DMS53 (cell line): Measurements from ENCODE around the gene ARL6IP4.

Experiments
- DNase-seq: peaks from one replicate; lab custom pipeline; 2025; lab: John Stamatoyannopoulos, UW

The ARL6IP4 gene

GRCh38 chr12:122978507-122978955 is 1.9 kb upstream of the ARL6IP4 start:
- no peak for DNase-seq

- DNase-seq: no peak
Observed at GRCh38 chr12:122979001-122979907, 1.2 kb upstream of the ARL6IP4 start.

- DNase-seq: peak; percentile 62
Observed at GRCh38 chr12:122979908-122980182, 636 bp upstream of the ARL6IP4 start.

- peak; percentile 70 for DNase-seq
Observed at GRCh38 chr12:122981036-122981471, 573 bp downstream of the ARL6IP4 start.

- DNase-seq: no peak
Observed at GRCh38 chr12:122981587-122982476, 1.4 kb downstream of the ARL6IP4 start.

- no peak for DNase-seq
Observed at GRCh38 chr12:122982477-122982815, 2.0 kb downstream of the ARL6IP4 start.

- no peak for DNase-seq
Observed at GRCh38 chr12:122982963-122983788, 2.7 kb downstream of the ARL6IP4 start.

GRCh38 chr12:122983789-122984515 is 3.5 kb downstream of the ARL6IP4 start:
- no peak for DNase-seq

GRCh38 chr12:122984612-122985337 is 4.3 kb downstream of the ARL6IP4 start:
- no peak for DNase-seq

- no peak for DNase-seq
Observed at GRCh38 chr12:122985338-122986257, 5.1 kb downstream of the ARL6IP4 start.

- no peak for DNase-seq
Observed at GRCh38 chr12:122986258-122986871, 5.9 kb downstream of the ARL6IP4 start.

- no peak for DNase-seq
Observed at GRCh38 chr12:122987086-122987951, 6.8 kb downstream of the ARL6IP4 start.

- no peak for DNase-seq
Observed at GRCh38 chr12:122988036-122988435, 7.6 kb downstream of the ARL6IP4 start.

GRCh38 chr12:122988612-122989212 is 8.2 kb downstream of the ARL6IP4 start:
- DNase-seq: no peak

- DNase-seq: no peak
Observed at GRCh38 chr12:122989225-122989839, 8.9 kb downstream of the ARL6IP4 start.

- no peak for DNase-seq
Observed at GRCh38 chr12:122989874-122990419, 9.5 kb downstream of the ARL6IP4 start.

- no peak for DNase-seq
Observed at GRCh38 chr12:122990561-122990960, 10.1 kb downstream of the ARL6IP4 start.
